ENCODE data around the gene AIF1. TPM values are rescaled to one million over a fixed set of nuclear protein-coding genes. Genes with fewer than 3 reads are reported as not detected.

Gene AIF1
- total RNA-seq, 1 donor from 2014 or later, result 3.1 TPM

DNA sequence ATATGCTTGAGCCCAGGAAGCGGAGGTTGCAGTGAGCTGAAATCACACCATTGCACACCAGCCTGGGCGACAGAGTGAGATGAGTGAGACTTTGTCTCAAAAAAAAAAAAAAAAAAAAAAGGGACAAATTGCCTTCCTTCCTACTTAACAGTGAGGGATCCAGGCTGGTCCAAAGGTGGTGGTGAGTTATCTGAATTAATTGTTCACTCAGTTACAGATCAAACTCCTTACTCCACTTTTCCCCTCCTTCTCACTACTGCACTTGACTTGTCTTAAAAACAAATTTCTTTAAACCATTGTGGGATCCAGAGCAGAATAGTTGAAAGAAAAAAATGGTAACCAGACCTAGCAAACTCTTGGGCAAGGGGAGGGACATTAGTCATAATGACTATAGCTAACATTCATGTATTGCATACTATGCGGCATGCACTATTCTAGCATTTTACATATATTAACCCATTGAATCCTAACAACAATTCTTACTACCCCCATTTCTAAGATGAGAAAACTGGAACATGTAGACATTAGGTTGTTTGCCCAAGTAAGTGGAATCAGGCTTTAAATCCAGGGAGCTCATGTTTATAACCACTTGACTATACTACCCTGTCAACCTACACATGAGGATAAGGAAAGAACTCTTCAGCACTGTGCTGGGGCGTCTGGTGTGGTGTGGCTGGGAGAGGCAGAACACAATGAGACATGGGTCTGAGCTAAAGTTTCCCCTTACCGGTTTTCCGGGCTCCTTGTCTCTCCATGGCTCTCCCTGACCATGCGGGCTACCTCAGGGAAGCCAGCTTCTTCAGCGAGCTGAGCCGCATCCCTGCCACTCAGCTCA, 48.3 kb downstream of the AIF1 start:
- H3K4me3 Mint-ChIP-seq (ENCODE audit: low read depth), result peak overlapping the region; percentile 84
- H3K36me3 Mint-ChIP-seq (ENCODE audit: insufficient read depth), result peaks cover 8% of the 10 kb centered on the region
- H3K4me1 Mint-ChIP-seq (ENCODE audit: low read depth), result peaks cover 48% of the 10 kb centered on the region

DNA sequence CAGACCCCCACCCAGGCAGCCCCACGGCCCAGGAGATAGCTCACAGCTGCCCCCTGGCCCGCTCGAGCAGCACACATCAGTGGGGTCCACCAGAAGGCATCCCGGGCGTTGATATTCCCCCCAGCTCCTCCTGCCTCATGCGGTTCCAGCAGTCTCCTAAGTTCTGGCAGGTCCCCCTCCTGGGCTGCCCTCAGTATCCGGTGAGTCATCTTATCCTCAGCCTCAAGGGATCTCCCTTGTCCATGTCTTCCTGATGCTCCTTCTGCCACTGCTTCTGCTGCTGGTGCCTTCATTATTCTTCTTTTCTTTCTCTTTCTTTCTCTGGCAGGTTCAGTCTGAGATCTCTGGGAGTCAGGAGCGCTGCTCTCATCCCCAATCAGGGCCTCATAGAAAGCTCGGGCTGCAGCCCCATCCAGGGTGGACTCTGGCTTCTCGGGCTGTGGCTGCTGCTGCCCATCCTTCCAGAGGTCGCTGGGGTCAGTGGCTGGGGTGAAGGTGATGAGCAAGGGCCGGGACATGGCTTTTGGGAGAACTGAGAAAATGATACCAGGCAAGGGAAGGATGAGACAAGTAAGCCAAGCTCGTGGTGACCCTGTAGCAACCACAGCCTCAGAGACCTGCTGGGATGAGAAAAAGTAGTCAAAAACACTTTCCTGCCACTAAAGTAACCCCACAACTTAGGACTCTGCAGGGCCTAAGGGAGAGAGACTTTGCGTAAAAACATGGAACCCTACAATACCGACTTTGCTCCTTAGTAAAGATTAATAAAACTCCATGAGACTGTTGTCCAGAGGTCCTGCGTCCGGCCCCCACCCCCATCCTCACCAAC, 49.1 kb downstream of the AIF1 start:
- TF ChIP-seq, protein P1, sequence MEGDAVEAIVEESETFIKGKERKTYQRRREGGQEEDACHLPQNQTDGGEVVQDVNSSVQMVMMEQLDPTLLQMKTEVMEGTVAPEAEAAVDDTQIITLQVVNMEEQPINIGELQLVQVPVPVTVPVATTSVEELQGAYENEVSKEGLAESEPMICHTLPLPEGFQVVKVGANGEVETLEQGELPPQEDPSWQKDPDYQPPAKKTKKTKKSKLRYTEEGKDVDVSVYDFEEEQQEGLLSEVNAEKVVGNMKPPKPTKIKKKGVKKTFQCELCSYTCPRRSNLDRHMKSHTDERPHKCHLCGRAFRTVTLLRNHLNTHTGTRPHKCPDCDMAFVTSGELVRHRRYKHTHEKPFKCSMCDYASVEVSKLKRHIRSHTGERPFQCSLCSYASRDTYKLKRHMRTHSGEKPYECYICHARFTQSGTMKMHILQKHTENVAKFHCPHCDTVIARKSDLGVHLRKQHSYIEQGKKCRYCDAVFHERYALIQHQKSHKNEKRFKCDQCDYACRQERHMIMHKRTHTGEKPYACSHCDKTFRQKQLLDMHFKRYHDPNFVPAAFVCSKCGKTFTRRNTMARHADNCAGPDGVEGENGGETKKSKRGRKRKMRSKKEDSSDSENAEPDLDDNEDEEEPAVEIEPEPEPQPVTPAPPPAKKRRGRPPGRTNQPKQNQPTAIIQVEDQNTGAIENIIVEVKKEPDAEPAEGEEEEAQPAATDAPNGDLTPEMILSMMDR (IDR thresholded peaks at IDR 0.05; ENCODE audit: unreplicated experiment), result no peak
- Mint-ChIP-seq H3K27ac (peak overlapping the region; percentile 97), H3K4me3 (ENCODE audit: low read depth) (peak overlapping the region; percentile 84), H3K9me3 (ENCODE audit: low read depth) (no peaks in the 10 kb centered on the region), H3K27me3 (no peaks in the 10 kb centered on the region), H3K4me1 (ENCODE audit: low read depth) (peaks cover 41% of the 10 kb centered on the region), H3K36me3 (ENCODE audit: insufficient read depth) (peaks cover 13% of the 10 kb centered on the region)
- no peak for DNase-seq (ENCODE audit: low spot score, unreplicated experiment)

More for the DNA sequence above, 48.3 kb downstream of the AIF1 start:
- Mint-ChIP-seq H3K27me3 (no peaks in the 10 kb centered on the region), H3K27ac (peak overlapping the region; percentile 97), H3K9me3 (ENCODE audit: low read depth) (no peaks in the 10 kb centered on the region)
- TF ChIP-seq, protein P1 (IDR thresholded peaks at IDR 0.05; ENCODE audit: unreplicated experiment), result no peak
- no peak for DNase-seq (ENCODE audit: low spot score, unreplicated experiment)

DNA sequence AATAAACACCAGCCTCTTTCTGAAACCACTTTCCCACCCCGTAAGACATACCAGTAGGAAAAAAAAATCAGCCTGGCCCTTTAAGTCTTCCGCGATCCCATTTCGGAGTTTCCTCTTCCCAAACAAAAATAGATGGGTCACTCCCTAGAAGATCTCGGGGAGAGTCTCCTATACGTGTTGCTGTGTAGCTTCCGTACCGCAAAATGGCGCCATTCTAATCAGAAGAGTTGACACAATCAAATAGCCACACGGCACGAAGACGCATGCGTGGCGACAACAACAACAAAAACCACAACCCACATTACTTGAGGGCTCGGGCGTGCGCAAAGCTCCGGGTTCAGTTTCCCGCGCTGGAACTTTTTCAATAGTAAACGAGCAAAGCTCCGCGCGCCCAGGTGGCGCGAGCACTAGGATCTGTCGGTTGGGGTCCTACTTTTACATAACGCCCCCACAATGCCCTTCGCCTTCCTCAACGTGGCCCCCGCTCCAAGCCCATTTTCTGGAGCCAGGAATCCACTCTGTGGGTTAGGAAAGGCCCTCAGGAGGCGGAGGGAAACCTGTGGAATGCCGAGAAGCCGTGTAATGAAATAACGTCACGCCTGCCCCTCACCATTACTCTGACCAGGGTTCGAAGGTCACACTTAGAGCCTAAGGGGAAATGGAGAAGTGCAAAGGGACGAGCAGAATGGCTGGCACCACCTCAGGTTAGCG, 49.9 kb downstream of the AIF1 start, which contains the start of gene GPANK1:
TSS of gene GPANK1 (minus strand) at position 208 of the 711 bp plus-strand sequence. CDS start 519 bp downstream, outside the sequence.
- Mint-ChIP-seq H3K36me3 (ENCODE audit: insufficient read depth) (peaks cover 13% of the 10 kb centered on the region), H3K9me3 (ENCODE audit: low read depth) (no peaks in the 10 kb centered on the region), H3K4me3 (ENCODE audit: low read depth) (peak within 1 kb of the TSS; percentile 84), H3K27me3 (no peaks in the 10 kb centered on the region), H3K27ac (peak within 1 kb of the TSS; percentile 97), H3K4me1 (ENCODE audit: low read depth) (peaks cover 34% of the 10 kb centered on the region)
- peak; percentile 44 for DNase-seq (ENCODE audit: low spot score, unreplicated experiment)
- TF ChIP-seq, protein P1 (IDR thresholded peaks at IDR 0.05; ENCODE audit: unreplicated experiment), result peak; percentile 9

DNA sequence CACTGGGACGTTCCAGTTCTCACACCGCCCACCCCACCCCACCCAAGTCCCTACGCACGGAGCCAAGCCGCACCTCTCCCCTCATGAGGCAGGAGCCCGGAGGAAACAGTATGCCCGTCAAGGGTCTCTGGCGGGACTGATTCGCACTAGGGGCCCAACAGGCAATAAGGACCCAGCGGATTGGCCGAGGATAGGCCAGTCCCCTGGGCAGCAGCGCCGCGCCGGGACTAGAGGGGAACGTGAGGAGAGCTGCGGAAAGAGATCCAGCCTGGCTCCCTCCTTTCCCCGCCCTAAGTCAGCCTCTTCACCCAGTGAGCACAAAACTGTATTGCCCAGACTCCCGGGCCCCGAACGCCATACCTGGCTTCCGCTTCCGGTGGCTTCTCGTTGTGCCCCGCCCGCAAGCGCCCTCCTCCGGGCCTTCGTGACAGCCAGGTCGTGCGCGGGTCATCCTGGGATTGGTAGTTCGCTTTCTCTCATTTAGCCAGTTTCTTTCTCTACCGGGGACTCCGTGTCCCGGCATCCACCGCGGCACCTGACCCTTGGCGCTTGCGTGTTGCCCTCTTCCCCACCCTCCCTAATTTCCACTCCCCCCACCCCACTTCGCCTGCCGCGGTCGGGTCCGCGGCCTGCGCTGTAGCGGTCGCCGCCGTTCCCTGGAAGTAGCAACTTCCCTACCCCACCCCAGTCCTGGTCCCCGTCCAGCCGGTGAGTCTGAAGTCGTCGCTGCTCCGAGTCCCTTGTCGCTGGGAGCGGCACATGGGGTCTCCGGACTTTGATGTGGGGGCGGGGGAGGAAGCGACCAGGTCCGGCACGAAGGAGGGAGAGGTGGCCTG, 50.7 kb downstream of the AIF1 start, which contains the start of gene CSNK2B:
TSS of gene CSNK2B (plus strand) at position 580 of the 836 bp plus-strand sequence. CDS start 752 bp downstream, outside the sequence.
- Mint-ChIP-seq H3K9me3 (ENCODE audit: low read depth) (no peaks in the 10 kb centered on the region), H3K27ac (peak within 1 kb of the TSS; percentile 97), H3K4me3 (ENCODE audit: low read depth) (peak within 1 kb of the TSS; percentile 84), H3K36me3 (ENCODE audit: insufficient read depth) (peaks cover 14% of the 10 kb centered on the region), H3K27me3 (no peaks in the 10 kb centered on the region), H3K4me1 (ENCODE audit: low read depth) (peaks cover 32% of the 10 kb centered on the region)
- TF ChIP-seq, protein P1 (IDR thresholded peaks at IDR 0.05; ENCODE audit: unreplicated experiment), result no peak
- peak; percentile 91 for DNase-seq (ENCODE audit: low spot score, unreplicated experiment)
